GM19328 (cell line): ENCODE measurements around the gene CDH24.
A peak's percentile ranks its signal among the peaks of the same experiment; 100 is the strongest.

Experiments
- ATAC-seq: cut with Tn5 transposase; IDR thresholded peaks from one replicate; pipeline ENCODE4 v1.9.1; 2021; ENCODE audit warnings: mild to moderate bottlenecking, moderate library complexity; ENCODE audit not compliant: unreplicated experiment

CDH24 gene

DNA sequence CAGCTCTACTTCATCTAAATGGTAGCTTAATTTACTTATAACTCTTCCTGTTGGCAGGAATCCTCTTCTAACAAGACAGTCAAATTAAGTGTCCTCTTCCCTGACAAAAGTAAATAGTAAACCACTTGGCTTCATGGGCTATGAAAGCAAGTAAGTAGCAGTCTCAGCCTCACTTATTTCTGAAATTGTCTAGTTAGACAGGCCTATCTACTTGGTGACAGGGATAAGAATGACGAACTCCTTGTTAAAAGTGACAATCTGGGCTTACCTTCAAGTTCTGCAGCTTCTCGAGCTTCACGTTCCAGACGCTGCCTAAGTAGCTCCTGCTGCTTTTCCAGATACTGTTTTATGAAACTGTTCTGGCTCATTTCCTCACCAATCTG lies 32.9 kb upstream of the CDH24 start:
- no peak for ATAC-seq

DNA sequence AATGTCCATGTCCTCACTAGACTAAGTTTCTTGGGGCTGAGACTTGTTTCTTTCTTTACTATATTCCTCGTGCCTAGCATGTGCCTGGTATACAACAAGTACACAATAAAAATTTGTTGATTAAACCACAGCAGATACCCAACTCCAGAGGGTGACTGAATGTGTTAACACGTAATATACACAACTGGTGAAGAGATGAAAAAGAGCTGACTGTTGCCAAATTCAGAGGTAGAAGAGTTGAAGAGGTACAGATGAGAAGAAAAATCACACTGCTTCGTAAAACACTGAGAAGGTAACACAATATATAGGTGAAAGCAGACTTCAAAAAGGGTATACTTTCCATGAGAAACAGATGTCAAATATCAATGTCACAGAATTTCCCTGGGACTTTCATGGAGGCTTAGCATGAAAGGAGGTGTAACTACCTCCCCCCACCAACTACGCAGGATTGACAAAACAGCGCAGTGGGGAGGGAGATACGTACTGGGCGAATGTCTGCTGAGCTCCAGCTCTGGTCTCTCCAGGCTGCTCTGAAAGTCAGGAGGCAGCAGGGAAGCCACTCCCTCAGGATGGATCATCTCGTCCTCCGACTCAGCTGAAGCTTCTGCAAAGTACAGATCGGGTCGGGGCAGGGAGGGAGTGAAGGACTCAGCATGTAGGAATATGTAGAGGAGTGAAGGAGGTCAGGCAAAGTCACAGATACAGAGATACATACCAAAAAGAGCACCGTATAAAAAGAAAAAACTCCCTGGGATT lies 32.4 kb upstream of the CDH24 start:
- no peak for ATAC-seq

DNA sequence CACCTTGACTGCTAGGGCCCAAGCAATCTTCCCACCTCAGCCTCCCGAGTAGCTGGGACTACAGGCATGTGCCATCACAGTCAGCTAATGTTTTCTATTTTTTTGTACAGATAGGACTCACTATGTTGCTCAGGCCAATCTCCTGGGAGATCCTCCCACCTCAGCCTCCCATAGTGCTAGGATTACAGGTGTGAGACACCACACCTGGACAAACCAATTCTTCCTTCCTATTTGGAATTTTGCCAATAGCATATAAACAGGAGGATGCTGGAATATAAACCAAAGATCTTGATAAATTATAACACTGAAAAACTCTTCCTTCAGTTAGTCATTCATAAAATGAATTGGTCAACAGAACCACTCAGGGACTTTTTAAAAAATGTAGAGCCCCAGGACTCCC lies 29.2 kb upstream of the CDH24 start:
- ATAC-seq = no peak

DNA sequence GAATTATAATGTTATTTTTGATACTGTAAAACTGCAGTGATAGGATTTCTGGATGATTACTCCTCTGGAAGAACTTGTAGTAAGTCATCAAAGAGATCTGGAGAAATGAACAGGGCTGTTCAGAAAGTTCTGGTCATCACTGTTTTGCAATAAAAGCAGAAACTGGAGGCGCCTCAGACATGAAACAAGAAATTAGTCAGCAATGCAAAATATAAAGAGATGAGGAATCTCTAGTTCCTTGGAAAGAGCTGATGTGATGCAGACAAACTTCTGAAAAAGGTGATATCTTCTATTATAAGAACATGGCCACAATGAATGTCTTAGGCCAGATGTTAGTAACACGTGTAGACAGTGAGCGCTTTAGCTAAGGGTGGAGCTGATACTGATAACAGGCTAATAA lies 28.1 kb upstream of the CDH24 start:
- no peak for ATAC-seq

DNA sequence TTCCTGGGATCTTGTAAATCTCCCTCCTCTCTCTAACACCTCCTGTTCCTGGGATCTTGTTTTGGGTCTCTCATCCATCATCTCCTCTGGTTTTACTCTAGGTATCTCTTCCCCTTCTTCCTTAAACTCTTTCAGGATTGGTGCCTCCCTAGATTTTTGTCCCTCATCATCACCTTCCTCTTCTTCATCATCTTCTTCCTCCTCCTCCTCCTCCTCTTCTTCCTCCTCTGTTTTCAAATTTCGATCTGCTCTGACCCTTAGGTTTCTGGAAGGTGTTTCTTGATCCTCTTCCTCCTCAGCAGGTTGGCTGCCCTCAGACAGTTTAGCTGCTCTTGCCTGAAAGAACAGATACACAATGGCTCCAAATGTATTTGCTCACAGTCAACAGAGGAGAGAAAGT lies 23.2 kb upstream of the CDH24 start:
- no peak for ATAC-seq

DNA sequence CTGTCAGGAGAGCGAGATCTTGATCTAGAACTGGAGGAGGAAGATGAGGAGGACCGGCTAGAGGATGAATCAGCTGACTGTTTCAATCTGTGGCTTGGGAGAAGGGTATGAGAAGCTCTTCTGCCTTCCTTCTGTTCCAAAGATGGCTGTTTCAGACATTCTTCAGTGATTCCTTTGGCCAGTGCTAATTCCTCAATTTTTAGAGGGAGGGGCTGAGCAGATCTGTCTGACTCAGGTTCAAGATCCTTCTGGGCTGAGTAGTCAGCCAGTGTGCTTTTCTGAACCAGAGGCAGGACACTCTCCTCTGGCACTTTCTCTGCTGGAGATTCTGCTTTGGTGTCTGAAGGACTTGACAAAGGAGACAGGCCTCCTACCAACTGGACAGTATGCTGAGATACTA lies 22.4 kb upstream of the CDH24 start:
- ATAC-seq = no peak

DNA sequence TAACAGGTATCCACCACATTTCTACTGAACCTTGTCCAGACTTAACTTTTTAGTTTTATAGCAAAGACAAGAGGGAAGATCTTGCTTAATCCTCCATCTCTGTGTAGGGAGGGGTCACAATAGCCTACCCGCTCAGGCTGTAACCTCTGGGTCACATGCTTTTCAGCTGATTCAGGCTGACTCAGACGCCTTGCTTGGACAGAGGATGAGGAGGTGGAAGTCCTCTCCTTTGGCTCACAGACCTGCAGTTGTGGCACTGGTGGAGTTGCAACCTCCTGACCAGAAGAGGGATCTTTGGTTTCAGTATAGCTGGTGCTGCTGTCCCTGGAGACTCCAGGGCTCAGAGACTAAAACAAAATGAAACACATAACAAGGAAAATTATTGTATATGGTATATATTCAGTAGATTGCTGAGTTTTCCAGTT lies 21.4 kb upstream of the CDH24 start:
- ATAC-seq = no peak

DNA sequence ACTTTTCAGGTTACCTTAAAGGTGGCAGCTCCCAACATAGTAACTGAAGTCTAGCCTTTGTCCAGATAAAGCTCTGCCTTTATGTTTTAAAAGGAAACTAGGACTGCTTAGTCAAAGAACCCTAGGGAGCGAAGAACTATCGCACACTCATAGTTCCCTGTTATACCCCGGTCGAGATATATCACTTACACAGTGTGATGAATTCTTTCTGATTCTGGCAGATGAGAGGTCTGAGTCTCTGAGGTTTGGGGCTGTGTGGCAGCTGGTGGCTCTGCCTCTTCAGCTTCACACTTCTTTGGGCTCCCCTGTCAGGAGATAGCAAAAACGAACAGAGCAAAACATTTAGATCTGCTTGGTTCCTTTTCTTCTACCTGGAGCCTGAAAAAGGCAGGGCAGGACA lies 20.6 kb upstream of the CDH24 start:
- ATAC-seq = no peak

DNA sequence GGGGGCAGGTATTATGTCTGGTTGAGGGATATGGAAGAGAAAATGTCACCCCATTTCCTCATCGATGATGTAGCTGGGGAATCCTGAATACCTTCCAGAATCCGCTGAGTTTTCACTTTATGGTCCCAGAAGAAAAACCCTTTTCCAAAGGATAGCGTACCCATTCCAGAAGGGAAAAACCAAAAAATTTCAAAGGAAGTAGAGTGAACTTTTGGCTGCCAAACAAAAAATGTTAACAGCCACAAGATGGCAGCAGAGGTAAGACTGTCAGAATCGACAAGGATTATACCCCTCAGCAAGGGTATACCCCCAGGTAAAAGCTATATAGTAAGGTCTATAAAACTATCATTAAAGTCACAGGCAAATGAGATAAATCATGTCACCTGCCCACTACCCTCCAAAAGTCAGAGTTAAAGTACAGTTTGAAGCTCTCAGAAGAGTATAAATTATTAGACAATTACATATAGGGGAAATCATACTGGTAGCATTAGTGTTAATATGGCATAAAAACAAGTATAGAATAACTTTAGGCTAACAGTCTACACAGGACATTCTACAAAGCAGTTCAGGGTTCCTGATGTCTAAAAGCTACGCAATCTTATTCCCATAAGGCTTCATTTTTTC lies 19.6 kb upstream of the CDH24 start:
- no peak for ATAC-seq

DNA sequence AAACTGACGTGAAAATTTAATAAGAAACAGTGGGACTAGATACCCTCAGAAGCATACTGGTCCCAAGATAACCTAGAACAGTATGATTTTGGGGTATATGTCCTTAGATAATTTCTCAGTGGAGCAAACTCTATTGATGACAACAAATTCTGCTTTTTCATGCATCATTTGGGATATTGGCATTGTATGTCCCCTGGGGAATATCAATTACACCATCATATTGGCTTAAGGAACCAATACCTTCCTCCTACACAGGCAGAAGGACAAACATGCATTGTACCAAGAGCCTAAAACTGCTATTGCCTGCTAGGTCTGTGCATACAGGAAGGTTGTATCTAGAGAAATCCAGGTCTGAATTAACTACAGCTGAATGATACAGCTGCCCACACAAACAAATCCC lies 17.6 kb upstream of the CDH24 start:
- ATAC-seq = no peak

DNA sequence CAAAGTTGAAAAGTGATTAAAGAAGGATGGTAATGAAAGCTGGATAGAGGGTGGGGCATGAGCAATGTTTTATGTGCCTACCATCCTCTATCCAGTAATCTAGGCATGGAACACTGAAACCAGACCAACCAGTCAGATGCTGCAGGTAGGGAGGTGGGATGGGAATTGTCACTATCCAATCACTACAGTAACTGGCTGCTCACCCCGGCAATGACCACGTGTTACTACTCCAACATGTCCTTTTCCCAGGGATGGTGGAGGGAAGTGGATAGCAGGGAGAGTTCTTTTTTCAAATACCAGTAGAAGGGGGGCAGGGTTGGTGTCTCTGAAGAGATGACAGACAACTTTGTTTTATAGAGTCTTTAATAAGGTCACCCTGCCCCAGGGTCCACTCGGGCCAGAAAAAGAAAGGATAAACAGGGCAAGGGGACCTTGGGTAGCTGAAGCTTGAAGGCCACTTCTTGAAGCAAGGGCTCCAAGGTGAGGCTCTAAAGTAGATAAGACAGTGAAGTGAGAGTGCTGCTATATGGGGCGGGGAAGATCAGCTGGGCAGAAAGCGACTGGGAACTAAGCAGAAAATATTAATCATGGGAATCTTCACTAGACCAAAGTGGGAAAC lies 14.7 kb upstream of the CDH24 start:
- ATAC-seq = no peak

DNA sequence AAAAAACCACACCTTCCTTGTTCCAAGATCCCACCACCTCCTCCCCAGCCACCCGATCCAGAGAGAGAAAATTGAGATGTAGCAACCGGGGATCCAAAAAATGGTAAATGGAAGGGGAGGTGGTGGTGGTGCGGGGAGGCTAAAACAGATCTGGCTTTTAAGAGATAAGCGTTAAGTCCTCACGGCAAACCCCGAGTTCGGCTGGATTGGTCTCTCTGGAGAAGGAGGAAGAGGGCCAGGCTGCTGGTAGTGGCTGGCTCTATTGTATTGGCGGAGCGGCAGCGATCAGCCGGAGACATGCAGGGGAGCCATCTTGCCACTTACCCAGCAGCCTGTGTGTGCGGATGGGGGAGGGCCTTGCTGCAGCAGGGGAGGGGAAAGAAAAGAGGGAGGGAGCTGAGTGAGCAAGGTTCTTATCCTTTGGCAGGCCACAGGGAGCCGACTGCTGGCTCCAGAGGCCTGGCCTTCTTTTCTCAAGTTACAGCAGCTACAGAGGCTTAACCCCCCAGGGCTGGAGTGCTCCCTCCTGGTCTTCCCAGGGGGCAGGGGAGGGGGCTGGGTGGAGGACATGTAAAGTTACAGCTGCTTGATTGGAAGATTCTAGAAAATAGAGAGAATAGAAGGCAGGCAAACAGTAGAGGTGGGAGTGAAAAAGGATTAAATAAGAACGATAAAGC lies 14.1 kb upstream of the CDH24 start:
- peak; percentile 91 for ATAC-seq

DNA sequence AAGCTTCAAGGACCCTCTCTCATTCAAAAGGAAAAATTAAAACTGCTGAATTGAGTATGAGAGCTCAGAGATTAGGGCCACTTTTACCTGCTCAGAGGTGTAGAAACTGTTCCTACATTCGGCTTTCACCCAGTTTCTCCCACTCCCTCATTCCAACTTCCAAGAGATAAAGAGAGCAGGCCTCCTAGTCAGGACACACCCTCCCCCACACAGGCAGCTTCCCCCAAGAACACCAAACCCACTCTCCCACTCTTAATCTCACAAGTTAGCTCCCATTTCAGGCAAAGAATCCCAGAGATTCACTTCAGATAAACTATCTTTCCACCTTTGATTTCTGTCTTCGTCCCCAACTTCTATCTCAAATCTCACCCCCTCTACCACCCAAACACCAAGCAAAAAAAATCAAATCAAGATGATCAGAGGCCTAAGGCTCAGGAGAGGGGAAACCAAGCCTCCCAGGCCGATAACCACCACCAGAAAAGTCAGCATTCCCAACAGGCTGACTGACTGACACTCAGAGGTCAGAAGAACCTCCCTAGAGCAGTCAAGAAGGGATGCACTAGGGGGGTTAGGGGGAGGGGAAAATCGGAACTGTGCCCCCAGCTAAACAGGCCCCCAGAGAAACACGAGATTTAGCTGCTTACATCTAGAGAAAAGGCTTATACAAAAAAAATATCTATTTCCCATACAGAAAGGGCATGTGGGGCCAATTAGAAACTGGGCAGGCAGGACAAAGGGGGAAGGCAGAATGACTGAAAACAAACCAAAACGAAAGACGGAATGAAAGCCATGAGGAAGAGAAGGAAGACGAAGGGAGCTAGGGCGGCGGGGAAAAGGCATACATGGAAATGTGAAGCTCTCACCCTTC lies 13.2 kb upstream of the CDH24 start:
- no peak for ATAC-seq

DNA sequence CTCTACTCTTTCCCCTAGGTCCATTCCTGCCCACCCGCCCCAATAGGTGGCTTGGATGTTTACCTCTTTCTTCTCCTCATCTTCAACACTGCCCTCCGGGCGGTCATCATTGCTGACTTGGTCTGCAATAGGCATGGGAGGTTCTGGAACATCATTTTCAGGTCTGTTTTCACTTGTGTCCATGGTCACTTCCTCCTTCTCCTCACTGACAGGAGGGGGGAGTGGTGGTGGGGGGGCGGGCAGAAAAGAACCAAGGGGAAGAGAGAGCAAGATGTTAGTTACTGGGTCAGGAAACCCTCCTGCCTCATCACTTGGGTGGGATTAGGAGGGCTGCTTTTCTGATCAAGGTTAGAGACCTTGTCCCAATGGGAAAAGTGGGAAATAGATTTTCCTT lies 12.1 kb upstream of the CDH24 start:
- no peak for ATAC-seq

DNA sequence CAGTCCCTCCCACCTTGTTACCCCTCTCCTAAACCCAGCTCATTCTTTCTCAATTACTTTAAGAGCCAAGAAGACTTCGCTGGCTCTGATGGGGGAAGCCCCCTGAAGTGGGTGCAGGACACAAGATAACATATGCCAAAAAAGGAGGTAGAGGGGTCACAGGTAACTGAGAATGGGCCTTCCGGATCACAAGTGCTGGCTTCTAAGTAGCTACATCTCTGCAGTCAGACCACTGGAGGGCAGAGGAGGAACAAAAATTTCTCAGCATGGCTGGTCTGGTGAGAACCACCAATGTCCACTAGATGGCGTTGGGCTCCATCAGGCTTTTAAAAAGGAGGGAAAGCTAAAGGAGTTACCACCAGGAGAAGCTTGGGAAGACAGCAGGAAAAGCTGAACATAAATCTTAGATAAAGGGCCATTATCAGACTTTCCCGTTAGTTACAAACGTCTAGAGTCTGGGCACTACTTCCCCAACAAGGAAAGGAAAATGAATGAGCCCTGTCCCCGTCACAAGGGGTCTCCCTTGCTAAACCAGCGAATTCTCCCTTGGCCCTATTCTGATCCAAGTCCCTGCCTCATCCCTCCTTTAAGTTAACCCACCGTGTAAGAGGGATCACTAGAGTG lies 11.6 kb upstream of the CDH24 start:
- ATAC-seq = no peak

DNA sequence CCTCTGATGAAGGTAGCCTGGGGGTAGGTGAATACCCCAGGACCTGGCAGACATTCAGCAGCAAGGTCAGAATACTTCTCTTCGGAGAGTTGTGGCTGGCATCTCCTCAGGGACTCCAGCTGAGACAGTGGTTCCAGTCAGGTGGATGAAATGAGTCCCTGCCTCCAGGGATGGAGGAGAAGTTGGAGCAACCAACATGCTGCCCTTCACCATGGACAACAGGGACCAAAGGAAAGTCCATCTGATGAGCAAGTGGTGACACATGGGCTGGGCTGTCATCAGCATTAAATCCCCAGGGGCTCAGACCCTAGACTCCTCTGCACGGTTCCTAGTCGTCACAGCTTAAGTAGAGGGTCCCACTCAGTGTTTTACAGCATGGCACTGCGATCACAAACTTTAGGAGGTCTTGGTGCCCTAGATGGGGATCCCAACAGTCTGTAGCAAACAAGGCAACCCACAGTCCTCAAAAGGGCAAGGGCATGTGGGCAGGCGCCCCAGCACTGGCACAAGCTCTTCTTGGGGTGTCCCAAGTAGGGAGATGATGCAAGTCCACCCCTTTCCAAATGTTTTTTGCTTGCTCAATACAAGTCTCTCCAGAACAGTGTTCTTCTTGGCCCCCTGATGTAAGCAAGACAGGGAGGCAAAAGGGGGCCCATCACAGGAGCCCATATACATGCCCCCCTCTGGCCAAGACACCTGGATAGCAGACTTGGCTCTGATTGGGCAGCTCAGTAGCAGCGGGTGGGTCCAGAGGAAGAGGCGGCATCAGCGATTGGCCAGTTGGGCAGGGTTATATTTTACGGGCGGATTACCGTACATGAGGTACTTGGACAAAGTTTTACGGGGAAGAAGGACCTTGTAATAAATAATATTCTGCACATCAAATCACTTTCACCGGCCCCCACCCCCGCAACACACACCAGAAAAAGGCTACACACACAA lies 10.8 kb upstream of the CDH24 start:
- no peak for ATAC-seq

DNA sequence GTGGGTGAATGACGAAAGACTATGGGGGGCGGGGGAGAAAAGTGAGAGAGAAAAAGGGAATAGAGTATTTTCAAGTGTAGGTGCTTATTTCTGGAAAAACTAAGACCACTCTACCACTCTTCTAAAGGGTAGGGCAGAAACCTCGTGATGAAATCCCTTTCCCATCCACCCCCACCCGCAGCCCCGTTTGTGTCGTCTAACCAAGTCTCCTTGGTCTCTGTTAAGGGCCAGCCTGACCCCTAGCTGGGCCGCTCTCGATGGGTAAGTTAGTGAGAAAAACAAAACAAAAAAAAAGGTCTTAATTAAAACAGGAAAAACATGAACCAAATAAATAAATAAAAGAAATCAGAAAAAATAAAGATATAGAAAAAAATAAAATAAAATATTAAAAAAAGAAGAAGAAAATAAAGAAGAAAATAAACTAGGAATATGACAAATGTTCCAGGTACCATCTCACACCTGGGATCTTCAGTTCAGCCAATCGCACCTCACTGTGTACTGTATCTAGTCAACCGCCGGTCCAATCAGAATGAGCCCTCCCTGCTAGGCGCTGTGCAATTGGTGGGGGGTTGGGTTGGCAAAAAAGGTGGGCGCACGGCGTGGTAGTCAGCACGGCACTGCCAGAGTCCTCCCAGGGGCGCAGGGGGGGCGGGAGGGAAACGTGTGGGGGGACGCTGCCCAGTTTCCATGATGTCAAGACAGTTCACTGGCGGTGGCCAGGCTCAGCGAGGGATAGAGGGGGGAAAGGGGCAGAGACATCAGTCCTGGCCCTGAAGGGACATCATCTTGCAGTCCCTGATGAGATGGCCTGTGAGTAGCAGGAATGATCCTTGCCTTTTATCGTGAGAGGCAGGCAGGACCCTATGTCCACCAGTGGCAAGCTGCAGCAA lies 9.8 kb upstream of the CDH24 start:
- ATAC-seq = no peak

DNA sequence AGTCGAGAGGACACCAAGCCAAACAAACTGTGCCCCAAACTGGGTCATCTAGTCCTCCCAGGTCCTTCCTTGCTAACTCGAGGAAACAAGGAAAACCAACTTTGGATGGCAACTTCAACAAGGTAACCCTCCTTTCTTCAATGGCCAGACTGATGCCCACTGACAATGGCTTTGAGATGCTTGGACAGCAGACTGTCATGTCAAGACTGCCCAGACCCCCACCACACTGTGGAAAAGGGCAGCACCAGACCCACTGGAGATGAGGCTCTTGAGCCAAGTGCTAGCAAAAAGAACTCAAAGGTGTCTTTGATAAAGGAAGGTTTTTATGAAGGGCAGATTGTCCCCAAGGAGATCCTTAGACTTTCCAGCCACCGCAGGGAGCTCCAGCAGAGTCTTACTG lies 9.0 kb upstream of the CDH24 start:
- ATAC-seq = no peak
